ENCODE measurements around the gene METTL23.

- TF ChIP-seq CTCF (conservative IDR thresholded peaks at IDR 0.05) (no peak), EZH2 (IDR thresholded peaks at IDR 0.05; ENCODE audit: low read depth) (no peak)
These were observed 49.2 kb upstream of the METTL23 start for GRCh38 chr17:76677406-76677805.

All from PC-9 (cell line).